Ishikawa (cell line): ENCODE data around the gene ETV3L.

Experiments
- CEBPB ChIP-seq: IDR thresholded peaks from 2 replicates; pipeline ENCODE4 v1.6.1; 2012
- CREB1 ChIP-seq: IDR thresholded peaks from 2 replicates; pipeline ENCODE4 v1.6.1; 2012; ENCODE audit warnings: low read depth
- EGR1 ChIP-seq: IDR thresholded peaks from 2 replicates; pipeline ENCODE4 v1.6.1; 2012
- EP300 ChIP-seq: IDR thresholded peaks from 2 replicates; pipeline ENCODE4 v1.6.1; 2012; ENCODE audit warnings: borderline replicate concordance
- FOXM1 ChIP-seq: IDR thresholded peaks from 2 replicates; pipeline ENCODE4 v1.6.1; 2012; ENCODE audit warnings: low read depth, borderline replicate concordance
- NFIC ChIP-seq: IDR thresholded peaks from 2 replicates; pipeline ENCODE4 v1.6.1; 2012
- RAD21 ChIP-seq: IDR thresholded peaks from 2 replicates; pipeline ENCODE4 v1.6.1; 2012; ENCODE audit warnings: low read depth
- TAF1 ChIP-seq: IDR thresholded peaks from 2 replicates; pipeline ENCODE4 v1.6.1; 2012; ENCODE audit warnings: low read depth, mild to moderate bottlenecking
- TCF12 ChIP-seq: IDR thresholded peaks from 2 replicates; pipeline ENCODE4 v1.6.1; 2012; ENCODE audit warnings: low read depth
- TEAD4 ChIP-seq: IDR thresholded peaks from 2 replicates; pipeline ENCODE4 v1.6.1; 2012
- YY1 ChIP-seq: IDR thresholded peaks from 2 replicates; pipeline ENCODE4 v1.6.1; 2012; ENCODE audit warnings: low read depth
- ZBTB7A ChIP-seq: IDR thresholded peaks from 2 replicates; pipeline ENCODE4 v1.6.1; 2012; ENCODE audit warnings: low read depth
- TF ChIP-seq, protein P1 (sequence below): IDR thresholded peaks from 2 replicates; pipeline ENCODE4 v1.6.1; 2012
- TF ChIP-seq, protein P2 (sequence below): IDR thresholded peaks from 2 replicates; pipeline ENCODE4 v1.6.1; 2012
- TF ChIP-seq, protein P3 (sequence below): IDR thresholded peaks from 2 replicates; pipeline ENCODE4 v1.6.1; 2012; ENCODE audit warnings: low read depth, mild to moderate bottlenecking

Gene ETV3L

DNA sequence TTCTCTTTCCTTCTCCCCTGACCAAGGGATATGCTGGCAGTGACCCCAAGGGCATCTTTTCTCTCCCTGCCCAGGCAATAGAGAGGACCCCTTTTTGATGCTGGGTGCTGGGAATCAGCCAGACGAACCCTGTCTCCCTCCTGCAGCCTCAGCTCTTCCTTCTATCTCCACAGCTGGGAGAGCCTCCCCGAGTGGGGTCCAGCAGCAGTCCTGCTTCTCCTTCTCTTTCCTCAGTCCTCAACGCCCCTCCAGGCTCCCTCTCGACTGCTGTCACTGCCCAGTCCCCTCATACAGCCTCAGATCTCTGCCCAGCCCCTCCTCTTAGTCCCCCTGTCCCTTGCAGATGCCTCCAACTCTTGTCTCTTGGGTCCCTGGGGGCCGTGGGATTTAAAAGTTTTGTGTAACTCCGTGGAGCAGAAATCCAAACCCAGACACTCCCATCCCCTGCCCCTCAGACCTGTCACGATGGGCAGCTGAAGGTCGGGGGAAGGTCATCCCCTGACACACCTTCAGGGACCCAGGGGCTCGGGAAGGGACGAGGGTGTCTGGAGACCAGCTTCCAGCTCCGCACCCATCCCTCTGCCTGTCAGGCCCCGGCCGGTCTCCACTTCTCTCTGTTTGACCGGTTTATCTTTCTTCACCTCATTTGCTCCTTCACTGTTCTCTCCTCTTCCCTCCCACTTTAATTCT is 5.8 kb upstream of the ETV3L start:
- TF ChIP-seq, protein P1, sequence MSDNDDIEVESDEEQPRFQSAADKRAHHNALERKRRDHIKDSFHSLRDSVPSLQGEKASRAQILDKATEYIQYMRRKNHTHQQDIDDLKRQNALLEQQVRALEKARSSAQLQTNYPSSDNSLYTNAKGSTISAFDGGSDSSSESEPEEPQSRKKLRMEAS, result no peak
- TF ChIP-seq TCF12 (no peak), TEAD4 (no peak), YY1 (no peak), TAF1 (no peak), ZBTB7A (no peak), NFIC (no peak), CEBPB (no peak), EGR1 (no peak), RAD21 (no peak), CREB1 (no peak), FOXM1 (no peak)
- TF ChIP-seq, protein P2, sequence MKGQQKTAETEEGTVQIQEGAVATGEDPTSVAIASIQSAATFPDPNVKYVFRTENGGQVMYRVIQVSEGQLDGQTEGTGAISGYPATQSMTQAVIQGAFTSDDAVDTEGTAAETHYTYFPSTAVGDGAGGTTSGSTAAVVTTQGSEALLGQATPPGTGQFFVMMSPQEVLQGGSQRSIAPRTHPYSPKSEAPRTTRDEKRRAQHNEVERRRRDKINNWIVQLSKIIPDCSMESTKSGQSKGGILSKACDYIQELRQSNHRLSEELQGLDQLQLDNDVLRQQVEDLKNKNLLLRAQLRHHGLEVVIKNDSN, result no peak
- TF ChIP-seq, protein P3, sequence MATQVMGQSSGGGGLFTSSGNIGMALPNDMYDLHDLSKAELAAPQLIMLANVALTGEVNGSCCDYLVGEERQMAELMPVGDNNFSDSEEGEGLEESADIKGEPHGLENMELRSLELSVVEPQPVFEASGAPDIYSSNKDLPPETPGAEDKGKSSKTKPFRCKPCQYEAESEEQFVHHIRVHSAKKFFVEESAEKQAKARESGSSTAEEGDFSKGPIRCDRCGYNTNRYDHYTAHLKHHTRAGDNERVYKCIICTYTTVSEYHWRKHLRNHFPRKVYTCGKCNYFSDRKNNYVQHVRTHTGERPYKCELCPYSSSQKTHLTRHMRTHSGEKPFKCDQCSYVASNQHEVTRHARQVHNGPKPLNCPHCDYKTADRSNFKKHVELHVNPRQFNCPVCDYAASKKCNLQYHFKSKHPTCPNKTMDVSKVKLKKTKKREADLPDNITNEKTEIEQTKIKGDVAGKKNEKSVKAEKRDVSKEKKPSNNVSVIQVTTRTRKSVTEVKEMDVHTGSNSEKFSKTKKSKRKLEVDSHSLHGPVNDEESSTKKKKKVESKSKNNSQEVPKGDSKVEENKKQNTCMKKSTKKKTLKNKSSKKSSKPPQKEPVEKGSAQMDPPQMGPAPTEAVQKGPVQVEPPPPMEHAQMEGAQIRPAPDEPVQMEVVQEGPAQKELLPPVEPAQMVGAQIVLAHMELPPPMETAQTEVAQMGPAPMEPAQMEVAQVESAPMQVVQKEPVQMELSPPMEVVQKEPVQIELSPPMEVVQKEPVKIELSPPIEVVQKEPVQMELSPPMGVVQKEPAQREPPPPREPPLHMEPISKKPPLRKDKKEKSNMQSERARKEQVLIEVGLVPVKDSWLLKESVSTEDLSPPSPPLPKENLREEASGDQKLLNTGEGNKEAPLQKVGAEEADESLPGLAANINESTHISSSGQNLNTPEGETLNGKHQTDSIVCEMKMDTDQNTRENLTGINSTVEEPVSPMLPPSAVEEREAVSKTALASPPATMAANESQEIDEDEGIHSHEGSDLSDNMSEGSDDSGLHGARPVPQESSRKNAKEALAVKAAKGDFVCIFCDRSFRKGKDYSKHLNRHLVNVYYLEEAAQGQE, result no peak

DNA sequence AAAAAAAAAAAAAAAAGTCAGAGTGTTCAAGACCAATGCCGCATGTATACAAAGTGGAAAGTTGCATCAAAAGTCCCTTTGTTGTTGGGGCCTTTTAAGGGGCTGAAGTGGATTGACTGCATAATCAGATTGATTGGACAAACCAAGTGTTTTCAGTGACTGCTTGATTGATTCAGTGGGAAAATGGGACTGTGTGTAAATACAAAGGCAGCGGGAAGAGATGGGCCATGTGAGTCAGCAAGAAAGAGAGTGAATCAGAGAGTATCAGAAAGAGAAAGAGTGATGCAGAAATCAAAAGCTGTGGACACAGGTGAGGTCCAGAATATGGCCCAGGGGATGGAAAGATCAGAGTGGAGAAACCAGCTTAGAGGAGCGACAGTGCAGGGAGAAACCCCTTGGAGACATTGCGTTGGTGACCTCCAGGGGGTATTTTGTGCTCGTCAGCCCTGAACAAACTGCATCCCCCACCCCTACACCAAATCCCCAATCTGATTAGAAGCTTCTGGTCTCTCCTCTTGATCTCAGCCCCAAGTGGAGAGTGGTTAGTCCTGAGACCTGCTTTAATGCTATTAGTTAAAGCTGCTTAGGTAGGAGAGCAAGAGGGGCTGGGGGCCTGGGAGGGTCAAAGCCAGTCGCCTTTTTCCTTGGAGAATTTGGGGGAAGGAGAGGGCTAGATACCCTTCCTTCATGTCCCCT is 5.1 kb upstream of the ETV3L start:
- no peak for TF ChIP-seq CREB1
- TF ChIP-seq EGR1, result no peak
- TF ChIP-seq RAD21, result no peak
- TF ChIP-seq EP300, result no peak
- TF ChIP-seq, protein P1, result no peak

DNA sequence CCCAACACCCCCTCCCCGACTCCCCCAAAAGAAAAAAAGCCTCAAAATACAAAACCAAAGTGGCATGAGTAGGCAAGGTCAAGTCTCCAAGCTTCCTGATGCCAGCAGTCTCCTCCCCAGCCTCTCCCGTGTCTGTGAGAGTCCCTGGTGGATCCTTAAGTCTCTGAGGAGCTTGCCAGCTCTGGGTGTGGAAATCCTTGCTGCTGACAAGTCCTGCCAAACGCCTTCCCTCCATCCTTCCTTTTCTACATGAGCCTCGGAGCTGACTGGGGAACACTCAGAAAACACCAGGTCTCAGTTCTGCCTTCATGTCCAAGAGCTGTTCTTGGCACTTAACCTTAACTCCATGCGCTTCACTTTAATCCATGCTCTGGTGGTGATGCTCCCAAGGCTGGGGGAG is 3.7 kb upstream of the ETV3L start:
- no peak for TF ChIP-seq FOXM1

DNA sequence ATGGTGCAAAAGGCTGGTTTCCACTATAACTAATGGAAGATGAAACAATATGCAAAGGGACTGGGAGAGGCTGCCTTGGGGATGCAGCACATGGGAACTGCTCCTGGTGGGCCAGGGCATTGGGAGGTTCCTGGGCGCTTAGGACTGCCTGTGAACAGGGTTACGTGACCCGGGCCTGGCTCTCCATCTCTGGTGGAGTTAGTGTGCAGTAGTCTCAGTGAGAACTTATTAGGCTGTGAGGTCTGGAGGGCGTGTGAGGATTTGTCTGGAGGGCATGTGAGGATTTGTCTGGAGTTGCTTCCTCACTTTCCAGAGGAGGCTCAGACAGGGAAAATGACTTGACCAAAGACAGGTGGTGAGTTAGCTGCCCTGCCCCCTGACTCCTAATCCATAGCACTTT is 1.5 kb upstream of the ETV3L start:
- TF ChIP-seq EP300, result no peak
- no peak for TF ChIP-seq TEAD4
- TF ChIP-seq, protein P3, result no peak
- TF ChIP-seq, protein P1, result no peak
- TF ChIP-seq NFIC, result no peak
- TF ChIP-seq EGR1, result no peak

DNA sequence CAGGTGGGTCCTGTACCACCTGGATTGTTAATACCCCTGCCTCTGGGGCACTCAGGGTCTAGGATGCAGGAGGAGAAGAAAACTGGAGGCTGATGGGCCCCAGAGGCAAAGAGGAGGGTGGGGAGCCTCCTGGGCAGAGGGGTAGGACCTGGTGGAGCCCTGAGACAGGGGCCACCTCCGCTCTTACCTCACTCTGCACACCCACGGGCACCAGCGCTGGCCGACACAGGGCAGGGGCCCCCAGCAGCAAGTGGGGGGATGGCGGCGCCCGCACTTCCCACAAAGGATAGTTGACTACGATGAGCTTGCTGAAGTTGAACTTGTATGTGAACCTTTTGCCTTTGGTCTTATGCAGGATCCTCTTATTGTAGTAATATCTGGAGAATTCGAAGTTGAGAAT is 1.1 kb downstream of the ETV3L start:
- TF ChIP-seq EP300 (no peak), EGR1 (no peak), FOXM1 (no peak), RAD21 (no peak), CEBPB (no peak), NFIC (no peak), TAF1 (no peak), ZBTB7A (no peak), TCF12 (no peak), YY1 (no peak), CREB1 (no peak), TEAD4 (no peak)
- TF ChIP-seq, protein P3, result no peak
- TF ChIP-seq, protein P1, result no peak
- TF ChIP-seq, protein P2, result no peak
